OCI-LY3 (cell line): ENCODE results near the gene ARHGAP18.

Experiments used
- H2AFZ ChIP-seq: fragments of 200-600, 300-600 bp; shearing (Covaris generic); 2 replicates; pipeline ENCODE4 v1.6.0; 2014; ENCODE audit warnings: antibody characterized with exemption, low read depth, low read length
- H3K27ac ChIP-seq: fragments of 200-600, 300-600 bp; sonication (generic); 2 replicates; pipeline ENCODE4 v1.5.1; 2014; ENCODE audit warnings: mild to moderate bottlenecking, low read length, moderate library complexity, mixed read lengths
- H3K27me3 ChIP-seq: fragments of 200-600, 300-600 bp; sonication (generic); 2 replicates; pipeline ENCODE4 v1.6.1; 2014; ENCODE audit warnings: low read depth, low read length, mixed read lengths
- H3K36me3 ChIP-seq: fragments of 200-600, 300-600 bp; sonication (generic); replicated peaks from 2 replicates; pipeline ENCODE3; 2014; ENCODE audit warnings: low read depth, low read length, mixed read lengths
- H3K4me1 ChIP-seq: fragments of 300-600, 200-600 bp; sonication (generic); 2 replicates; pipeline ENCODE4 v1.6.1; 2014; ENCODE audit warnings: low read length, mixed read lengths
- H3K4me2 ChIP-seq: fragments of 200-600, 300-600 bp; sonication (generic); 2 replicates; pipeline ENCODE4 v1.6.1; 2014; ENCODE audit warnings: low read length, mixed read lengths
- H3K4me3 ChIP-seq: fragments of 300-600, 200-600 bp; sonication (generic); 2 replicates; pipeline ENCODE4 v1.5.1; 2014; ENCODE audit warnings: antibody characterized with exemption, mild to moderate bottlenecking, low read length, moderate library complexity
- H3K79me2 ChIP-seq: fragments of 300-600, 200-600 bp; shearing (Covaris generic); 2 replicates; pipeline ENCODE4 v1.6.1; 2014; ENCODE audit warnings: mild to moderate bottlenecking, low read length, mixed read lengths
- H3K9ac ChIP-seq: fragments of 300-600, 200-600 bp; shearing (Covaris generic); 2 replicates; pipeline ENCODE4 v1.6.0; 2014; ENCODE audit warnings: mild to moderate bottlenecking, low read length, moderate library complexity
- H3K9me3 ChIP-seq: fragments of 200-600, 300-600 bp; shearing (Covaris generic); 2 replicates; pipeline ENCODE4 v1.6.1; 2014; ENCODE audit warnings: low read length, mixed read lengths; ENCODE audit not compliant: insufficient read depth
- H4K20me1 ChIP-seq: fragments of 200-600, 300-600 bp; sonication (generic); 2 replicates; pipeline ENCODE4 v1.6.1; 2016; ENCODE audit warnings: low read length, mixed read lengths; ENCODE audit not compliant: insufficient read depth
- CTCF ChIP-seq: fragments of 200-600, 300-600 bp; sonication (generic); IDR thresholded peaks from 2 replicates; pipeline ENCODE4 v1.5.1; 2014; ENCODE audit warnings: antibody characterized with exemption, low read length, low read depth
- EZH2phosphoT487 ChIP-seq: fragments of 200-600 bp; shearing (Covaris generic); IDR thresholded peaks from 2 replicates; pipeline ENCODE4 v1.6.1; 2018; ENCODE audit warnings: antibody characterized with exemption, mixed run types, low read depth

The ARHGAP18 gene

DNA sequence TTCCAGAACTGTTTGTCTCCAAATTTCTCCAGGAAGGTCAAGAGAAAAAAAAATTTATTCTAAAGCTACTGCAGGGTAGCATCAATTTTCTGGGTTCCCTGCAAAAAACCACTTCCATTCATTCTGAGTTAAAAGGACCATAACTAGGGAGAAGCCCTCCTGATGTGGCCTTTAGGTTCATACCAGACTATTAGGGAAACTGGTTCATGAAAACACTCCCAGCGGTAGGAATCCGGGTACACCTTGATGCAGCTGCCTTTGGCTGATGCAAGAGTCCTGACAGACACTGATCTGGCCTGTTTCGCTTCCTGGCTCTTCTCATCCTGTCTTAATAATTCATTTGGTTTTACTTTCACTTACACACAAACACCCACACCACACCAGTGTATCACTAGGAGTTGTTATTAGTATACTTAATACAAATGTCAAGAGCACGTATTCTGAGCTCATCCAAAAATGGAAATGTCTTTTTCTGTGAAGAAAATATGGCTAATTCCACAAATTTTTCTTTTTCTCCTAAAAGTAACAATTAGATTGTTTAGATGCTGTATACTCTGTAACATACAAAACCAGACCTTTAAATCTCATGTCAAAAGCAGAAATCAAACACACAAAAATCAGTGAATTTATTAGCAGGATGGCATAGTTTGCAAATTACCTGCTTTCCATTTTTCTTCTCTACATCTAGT, 38.4 kb upstream of the ARHGAP18 start:
- peak overlapping the region; percentile 74 for H3K4me2 ChIP-seq
- H2AFZ ChIP-seq, result peak overlapping the region; percentile 93
- TF ChIP-seq EZH2phosphoT487 (no peak), CTCF (no peak)
- H3K27me3 ChIP-seq, result no peaks in the 10 kb centered on the region
- H3K9me3 ChIP-seq, result no peaks in the 10 kb centered on the region
- H3K9ac ChIP-seq, result peak overlapping the region; percentile 49
- peak overlapping the region; percentile 61 for H3K4me3 ChIP-seq
- H3K36me3 ChIP-seq, result no peaks in the 10 kb centered on the region
- H3K79me2 ChIP-seq, result no peaks in the 10 kb centered on the region
- H3K4me1 ChIP-seq, result peaks cover 44% of the 10 kb centered on the region
- peak overlapping the region; percentile 54 for H3K27ac ChIP-seq
- no peaks in the 10 kb centered on the region for H4K20me1 ChIP-seq

DNA sequence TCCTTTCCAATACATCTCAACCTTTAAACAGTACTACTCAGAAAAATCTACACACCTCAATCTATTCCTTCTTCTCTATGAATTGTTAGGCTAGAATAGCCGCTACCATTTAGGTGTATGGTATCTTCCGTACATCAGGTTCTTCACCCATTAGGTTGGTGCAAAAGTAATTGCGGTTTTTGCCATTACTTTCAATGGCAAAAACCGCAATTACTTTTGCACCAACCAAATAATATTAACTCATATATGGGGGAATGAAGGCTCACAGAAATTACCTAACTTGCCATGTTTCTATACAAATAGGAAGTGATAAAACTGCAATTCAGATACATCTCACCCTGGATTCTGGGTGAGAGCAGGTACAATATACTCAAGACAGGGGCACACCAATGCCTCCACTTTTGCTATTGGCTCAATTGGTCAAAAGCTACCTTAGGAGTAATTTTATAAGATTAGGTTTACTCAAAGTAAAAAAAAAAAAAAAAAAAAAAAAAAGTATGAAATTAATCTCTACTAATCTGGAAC, 37.7 kb upstream of the ARHGAP18 start:
- H3K9ac ChIP-seq, result no peak overlapping the region
- peak overlapping the region; percentile 74; the same call in 1 of the 2 replicates for H3K4me2 ChIP-seq
- H3K4me3 ChIP-seq, result peak overlapping the region; percentile 61; the same call in 1 of the 2 replicates
- H3K27me3 ChIP-seq, result no peaks in the 10 kb centered on the region
- H3K27ac ChIP-seq, result peak overlapping the region; percentile 54
- no peaks in the 10 kb centered on the region for H3K9me3 ChIP-seq
- H2AFZ ChIP-seq, result no peak overlapping the region
- peaks cover 39% of the 10 kb centered on the region for H3K4me1 ChIP-seq
- no peaks in the 10 kb centered on the region for H3K36me3 ChIP-seq
- TF ChIP-seq CTCF, result no peak
- H4K20me1 ChIP-seq, result no peaks in the 10 kb centered on the region
- H3K79me2 ChIP-seq, result no peaks in the 10 kb centered on the region

GRCh38 chr6:129744880-129745237, 34.9 kb upstream of the ARHGAP18 start:
- no peaks in the 10 kb centered on the region for H3K79me2 ChIP-seq
- H3K4me1 ChIP-seq, result peaks cover 23% of the 10 kb centered on the region
- H3K27me3 ChIP-seq, result no peaks in the 10 kb centered on the region
- H3K9ac ChIP-seq, result no peak overlapping the region
- H2AFZ ChIP-seq, result no peak overlapping the region
- no peaks in the 10 kb centered on the region for H3K9me3 ChIP-seq
- H3K4me3 ChIP-seq, result no peak overlapping the region
- TF ChIP-seq CTCF (no peak), EZH2phosphoT487 (no peak)
- H4K20me1 ChIP-seq, result no peaks in the 10 kb centered on the region
- H3K4me2 ChIP-seq, result no peak overlapping the region
- H3K36me3 ChIP-seq, result no peaks in the 10 kb centered on the region
- H3K27ac ChIP-seq, result no peak overlapping the region

GRCh38 chr6:129744201-129744879, 34.4 kb upstream of the ARHGAP18 start:
- Histone ChIP-seq H3K27ac (no peak overlapping the region), H3K9me3 (no peaks in the 10 kb centered on the region), H3K79me2 (no peaks in the 10 kb centered on the region), H3K4me3 (no peak overlapping the region), H4K20me1 (no peaks in the 10 kb centered on the region), H3K4me2 (no peak overlapping the region), H3K27me3 (no peaks in the 10 kb centered on the region), H3K4me1 (peaks cover 18% of the 10 kb centered on the region), H2AFZ (no peak overlapping the region), H3K9ac (no peak overlapping the region), H3K36me3 (no peaks in the 10 kb centered on the region)
- TF ChIP-seq CTCF (no peak), EZH2phosphoT487 (no peak)
